ENCODE measurements around the gene PCBP3.
"Not testable (repeated sequence)": the region's sequence is repeated elsewhere in the genome, so short reads cannot be mapped to it uniquely, and the experiment has no call there.

PCBP3 gene

GRCh38 chr21:45952974-45953373 lies 309.4 kb downstream of the PCBP3 start:
- DNase-seq, result no peak

- no peak for DNase-seq
These were observed 310.7 kb downstream of the PCBP3 start for GRCh38 chr21:45954261-45954660.

- DNase-seq, result no peak
These were observed 311.4 kb downstream of the PCBP3 start for GRCh38 chr21:45954921-45955320.

- DNase-seq, result no peak
These were observed 314.0 kb downstream of the PCBP3 start for GRCh38 chr21:45957551-45957950.

GRCh38 chr21:45957981-45958600 lies 314.6 kb downstream of the PCBP3 start:
- no peak for DNase-seq

GRCh38 chr21:45959182-45959581 lies 315.7 kb downstream of the PCBP3 start:
- no peak for DNase-seq

GRCh38 chr21:45959779-45960390 lies 316.4 kb downstream of the PCBP3 start:
- DNase-seq, result no peak

- DNase-seq, result not testable (repeated sequence)
These were observed 317.9 kb downstream of the PCBP3 start for GRCh38 chr21:45961408-45961807.

- no peak for DNase-seq
These were observed 319.2 kb downstream of the PCBP3 start for GRCh38 chr21:45962531-45963231.

- no peak for DNase-seq
These were observed 319.7 kb downstream of the PCBP3 start for GRCh38 chr21:45963232-45963570.

- no peak for DNase-seq
These were observed 321.1 kb downstream of the PCBP3 start for GRCh38 chr21:45964649-45965048.

GRCh38 chr21:45965084-45965809 lies 321.7 kb downstream of the PCBP3 start:
- DNase-seq, result no peak

GRCh38 chr21:45966791-45967394 lies 323.4 kb downstream of the PCBP3 start:
- DNase-seq, result no peak

- no peak for DNase-seq
These were observed 326.6 kb downstream of the PCBP3 start for GRCh38 chr21:45969921-45970673.

- DNase-seq, result peak in 1 of 2 donors; percentile 36
These were observed 327.4 kb downstream of the PCBP3 start for GRCh38 chr21:45970674-45971615.

GRCh38 chr21:45971616-45972352 lies 328.3 kb downstream of the PCBP3 start:
- no peak for DNase-seq

GRCh38 chr21:45972353-45972715 lies 328.8 kb downstream of the PCBP3 start:
- DNase-seq, result no peak

GRCh38 chr21:45972716-45973474 lies 329.4 kb downstream of the PCBP3 start:
- no peak for DNase-seq

- DNase-seq, result peak; percentile 5 to 41
These were observed 330.0 kb downstream of the PCBP3 start for GRCh38 chr21:45973475-45974072.

Measured in inflammatory macrophage (primary cell).